KOPT-K1 (cell line): ENCODE results near the gene IFIT3.
"Not testable (repeated sequence)": the region's sequence is repeated elsewhere in the genome, so short reads cannot be mapped to it uniquely, and the experiment has no call there.

ENCODE experiments used
- H3K27ac ChIP-seq: fragments of 200-600 bp; sonication (generic); 2 replicates; pipeline ENCODE4 v1.5.1; 2016; ENCODE audit warnings: antibody characterized with exemption, mild to moderate bottlenecking, low read depth, low read length; ENCODE audit not compliant: poor library complexity, severe bottlenecking
- H3K36me3 ChIP-seq: fragments of 200-600 bp; sonication (generic); 2 replicates; pipeline ENCODE4 v1.5.1; 2017; ENCODE audit warnings: antibody characterized with exemption, mild to moderate bottlenecking, low read length, moderate library complexity; ENCODE audit not compliant: insufficient read depth
- H3K9me3 ChIP-seq: fragments of 200-600 bp; sonication (generic); 2 replicates; pipeline ENCODE4 v1.5.1; 2017; ENCODE audit warnings: antibody characterized with exemption, low read length, mild to moderate bottlenecking; ENCODE audit not compliant: insufficient read depth, poor library complexity, severe bottlenecking

IFIT3 gene

GRCh38 chr10:89327803-89328441 is at the start of gene IFIT3:
TSS of gene IFIT3 (plus strand) at chr10:89327997. CDS start at chr10:89328074, 77 bp downstream.
- no peaks in the 10 kb centered on the region for H3K36me3 ChIP-seq
- H3K9me3 ChIP-seq: no peaks in the 10 kb centered on the region
- H3K27ac ChIP-seq: peak within 1 kb of the TSS; percentile 67

DNA sequence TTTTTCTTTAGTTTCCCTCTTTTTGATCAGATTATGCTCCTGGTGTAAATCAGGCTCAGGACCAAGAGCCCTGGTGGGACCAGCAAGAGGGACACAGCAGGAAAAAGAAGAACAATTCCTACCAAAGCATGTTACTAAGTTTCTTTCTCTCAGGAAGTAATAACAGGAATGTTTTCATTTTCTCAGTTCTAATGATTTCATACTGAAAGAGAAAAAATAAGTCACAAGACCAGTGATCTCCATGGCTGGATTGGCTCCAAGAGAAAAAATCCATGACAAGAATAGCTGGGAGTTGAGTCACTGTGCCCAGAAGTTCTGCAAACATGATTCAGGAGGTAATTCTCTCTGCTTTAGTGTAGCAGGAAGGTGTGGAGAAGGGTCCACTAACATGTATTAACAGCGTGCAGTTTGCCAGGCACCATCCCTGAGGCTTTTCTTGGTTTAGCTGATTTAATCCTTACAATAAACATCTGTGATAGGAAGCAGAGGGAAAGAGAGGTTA is 49.7 kb upstream of the IFIT3 start:
- H3K36me3 ChIP-seq: no peaks in the 10 kb centered on the region
- H3K27ac ChIP-seq: no peak overlapping the region
- no peaks in the 10 kb centered on the region for H3K9me3 ChIP-seq

GRCh38 chr10:89278900-89279392 is 48.9 kb upstream of the IFIT3 start:
- no peak overlapping the region for H3K27ac ChIP-seq
- H3K9me3 ChIP-seq: no peaks in the 10 kb centered on the region
- H3K36me3 ChIP-seq: no peaks in the 10 kb centered on the region

- H3K27ac ChIP-seq: no peak overlapping the region
- H3K9me3 ChIP-seq: no peaks in the 10 kb centered on the region
- H3K36me3 ChIP-seq: no peaks in the 10 kb centered on the region
Measured at GRCh38 chr10:89279421-89279869, 48.4 kb upstream of the IFIT3 start.

DNA sequence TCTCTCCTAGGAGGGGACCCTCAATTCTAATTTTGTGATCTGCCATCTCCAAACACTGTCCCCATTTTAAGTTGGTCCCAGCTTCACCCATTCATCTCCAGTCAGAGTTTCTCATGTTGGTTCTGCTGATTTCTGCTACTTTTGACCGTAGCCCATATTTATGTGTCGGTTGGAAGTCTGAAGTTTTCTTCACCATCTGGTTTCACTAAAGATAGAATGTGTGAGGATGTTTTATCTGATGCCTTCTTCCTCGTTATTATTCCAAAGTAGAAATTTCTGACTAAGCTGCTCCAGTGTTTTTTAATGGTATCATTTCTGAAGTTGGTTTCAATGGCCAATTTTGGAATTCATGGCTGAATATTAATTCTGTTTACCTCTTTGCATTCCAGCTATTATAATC is 47.3 kb upstream of the IFIT3 start:
- no peak overlapping the region for H3K27ac ChIP-seq
- no peaks in the 10 kb centered on the region for H3K36me3 ChIP-seq
- no peaks in the 10 kb centered on the region for H3K9me3 ChIP-seq

DNA sequence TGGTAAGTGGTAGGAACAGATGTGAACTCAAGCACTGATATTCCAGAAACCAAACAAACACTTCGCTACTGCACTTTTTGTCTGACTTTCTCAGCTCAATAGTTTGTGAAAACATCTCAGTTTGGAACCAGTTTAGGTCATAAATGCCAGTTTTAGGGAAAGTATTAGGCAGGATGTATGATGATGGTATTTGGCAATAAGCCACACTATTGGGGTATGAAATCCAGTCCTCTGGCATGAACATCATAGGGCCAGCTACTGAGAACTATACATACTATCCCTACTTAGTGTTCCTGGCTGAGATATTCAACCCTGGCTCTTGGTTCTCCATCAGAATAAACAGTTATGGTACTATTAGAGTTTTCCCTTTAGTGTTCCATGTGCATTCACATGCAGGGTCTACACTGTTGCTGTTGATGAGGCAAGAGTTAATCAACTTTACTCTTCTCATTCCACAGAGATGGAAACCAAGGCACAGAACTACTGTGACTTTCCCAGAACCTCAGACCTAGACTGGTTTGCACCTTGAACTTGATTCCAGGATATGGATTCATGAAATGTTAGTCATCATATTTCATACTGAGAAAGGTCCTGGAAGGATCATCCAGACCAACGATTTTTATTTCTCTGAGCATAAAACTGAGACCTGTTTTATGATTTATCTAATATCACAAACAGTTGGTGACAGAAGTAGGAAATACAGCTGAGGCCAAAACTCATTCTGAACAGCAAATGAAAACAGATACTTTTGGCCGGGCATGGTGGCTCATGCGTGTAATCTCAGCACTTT is 46.0 kb upstream of the IFIT3 start:
- no peak overlapping the region for H3K27ac ChIP-seq
- H3K9me3 ChIP-seq: no peaks in the 10 kb centered on the region
- H3K36me3 ChIP-seq: no peaks in the 10 kb centered on the region

DNA sequence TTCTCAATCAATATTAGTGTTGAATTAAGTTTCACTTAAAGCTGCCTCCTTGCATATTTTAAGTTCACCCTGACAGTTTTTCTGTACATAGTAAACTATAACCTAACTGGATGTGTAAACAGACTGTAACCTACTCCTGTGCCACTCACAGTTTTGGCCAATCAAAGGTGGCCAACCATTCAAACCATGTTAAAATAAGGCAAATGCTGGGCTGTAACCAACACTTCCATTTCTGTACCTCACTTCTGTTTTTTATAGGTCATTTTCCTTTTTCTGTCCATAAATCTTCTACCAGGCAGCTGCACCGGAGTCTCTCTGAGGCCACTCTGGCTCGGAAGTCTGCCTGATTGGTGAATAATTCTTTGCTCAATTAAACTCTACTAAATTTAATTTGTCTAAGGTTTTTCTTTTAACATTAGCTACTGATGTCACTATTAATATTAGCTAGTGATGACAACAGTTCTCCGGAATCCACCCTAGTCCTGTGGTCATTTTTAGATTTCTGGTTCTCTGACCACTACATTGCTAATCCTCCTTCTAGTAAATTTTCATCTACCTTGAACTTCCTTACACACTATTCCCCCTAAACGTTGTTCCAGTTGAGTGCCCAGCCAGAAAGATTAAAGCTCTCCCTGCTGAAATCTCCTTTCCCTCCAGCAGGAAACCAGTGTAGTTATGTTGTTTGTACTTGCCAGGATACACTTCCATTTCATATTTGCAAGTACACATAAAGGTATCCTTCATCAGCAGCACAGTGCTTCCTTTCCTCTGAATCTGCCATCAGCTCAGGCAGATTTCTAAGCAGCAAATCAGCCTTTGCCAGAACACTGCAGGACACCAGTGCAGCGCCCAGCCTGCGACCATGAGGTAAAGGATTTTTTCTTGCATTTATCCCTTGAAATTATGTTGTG is 44.5 kb upstream of the IFIT3 start:
- Histone ChIP-seq H3K9me3 (no peaks in the 10 kb centered on the region), H3K27ac (no peak overlapping the region), H3K36me3 (no peaks in the 10 kb centered on the region)

DNA sequence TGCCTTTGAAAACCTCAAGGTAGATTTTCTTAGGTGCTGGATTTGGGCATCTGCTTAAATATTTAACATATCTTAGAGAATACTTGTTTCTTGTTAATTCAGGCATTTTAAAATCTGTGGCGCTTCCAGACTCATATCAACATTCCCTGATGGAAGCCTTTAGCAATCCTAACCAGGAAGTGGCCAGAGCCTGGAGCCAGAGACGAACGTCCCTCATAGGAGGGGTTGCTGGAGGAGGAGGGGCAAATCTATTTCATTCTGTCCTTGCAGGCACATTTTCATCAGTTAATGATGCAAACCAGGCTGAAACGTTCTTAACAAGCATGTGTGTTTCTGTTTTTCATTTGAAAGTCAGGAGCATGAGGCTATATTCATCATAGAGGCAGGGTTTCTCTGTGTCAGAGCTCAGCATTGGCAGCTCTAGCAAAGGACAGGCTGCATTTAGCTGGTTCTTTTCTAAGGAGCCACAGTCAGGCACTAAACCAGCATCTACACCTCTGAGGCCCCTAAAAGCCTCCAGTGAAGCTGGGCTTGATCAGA is 43.8 kb upstream of the IFIT3 start:
- Histone ChIP-seq H3K36me3 (no peaks in the 10 kb centered on the region), H3K9me3 (no peaks in the 10 kb centered on the region), H3K27ac (no peak overlapping the region)

GRCh38 chr10:89284711-89285110 is 43.1 kb upstream of the IFIT3 start:
- H3K9me3 ChIP-seq, H3K27ac ChIP-seq, H3K36me3 ChIP-seq: not testable (repeated sequence)

DNA sequence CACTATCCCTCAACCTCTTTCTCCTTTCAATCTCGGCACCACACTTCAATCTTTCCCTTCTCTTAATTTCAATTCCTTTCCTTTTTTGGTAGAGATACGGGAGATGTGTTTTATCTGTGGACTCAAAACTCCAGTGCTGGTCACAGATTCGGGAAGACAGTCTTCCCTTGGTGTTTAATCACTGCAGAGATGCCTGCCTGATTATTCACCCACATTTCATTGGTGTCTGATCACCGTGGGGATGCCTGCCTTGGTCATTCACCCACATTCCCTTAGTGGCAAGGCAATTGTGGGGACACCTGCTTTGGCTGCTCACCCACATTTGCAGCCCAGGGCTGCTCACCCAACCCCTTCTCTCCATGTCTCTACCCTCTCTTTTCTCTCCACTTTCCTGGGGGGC is 42.5 kb upstream of the IFIT3 start:
- not testable (repeated sequence) for H3K36me3 ChIP-seq, H3K27ac ChIP-seq, H3K9me3 ChIP-seq

- Histone ChIP-seq H3K27ac (no peak overlapping the region), H3K36me3 (no peaks in the 10 kb centered on the region), H3K9me3 (no peaks in the 10 kb centered on the region)
Measured at GRCh38 chr10:89294721-89295239, 33.0 kb upstream of the IFIT3 start.

- H3K9me3 ChIP-seq: no peaks in the 10 kb centered on the region
- H3K27ac ChIP-seq: no peak overlapping the region
- no peaks in the 10 kb centered on the region for H3K36me3 ChIP-seq
Measured at GRCh38 chr10:89295597-89295996, 32.2 kb upstream of the IFIT3 start.

- Histone ChIP-seq H3K9me3 (no peaks in the 10 kb centered on the region), H3K36me3 (no peaks in the 10 kb centered on the region), H3K27ac (no peak overlapping the region)
Measured at GRCh38 chr10:89296220-89296648, 31.6 kb upstream of the IFIT3 start.

DNA sequence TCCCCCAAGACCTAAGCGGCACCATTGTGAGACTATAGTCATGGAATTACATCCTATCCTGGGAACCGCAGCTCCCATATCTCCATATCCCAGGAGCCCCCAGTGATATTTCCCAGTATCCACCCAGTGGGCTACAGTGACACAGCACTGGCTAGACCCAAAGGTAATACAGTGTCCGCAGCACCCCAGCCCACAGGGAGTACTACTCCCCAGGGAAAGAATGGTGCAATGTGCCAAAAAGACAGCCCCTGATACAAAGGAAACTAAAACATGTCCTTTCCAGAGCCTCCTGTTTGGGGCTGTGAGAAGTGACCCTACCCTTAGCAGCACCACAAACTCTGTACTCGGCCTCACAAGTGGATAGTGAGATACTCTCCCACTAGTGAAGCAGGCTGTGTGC is 30.4 kb upstream of the IFIT3 start:
- H3K9me3 ChIP-seq: no peaks in the 10 kb centered on the region
- H3K36me3 ChIP-seq: no peaks in the 10 kb centered on the region
- no peak overlapping the region for H3K27ac ChIP-seq
